HG02973 (cell line): ENCODE measurements around the gene SMIM41.
"Not testable (repeated sequence)": the region's sequence is repeated elsewhere in the genome, so short reads cannot be mapped to it uniquely, and the experiment has no call there.

Experiments
- ATAC-seq: cut with Tn5 transposase; IDR thresholded peaks from one replicate; pipeline ENCODE4 v1.9.1; 2021; ENCODE audit warnings: moderate library complexity; ENCODE audit not compliant: unreplicated experiment

SMIM41 gene

DNA sequence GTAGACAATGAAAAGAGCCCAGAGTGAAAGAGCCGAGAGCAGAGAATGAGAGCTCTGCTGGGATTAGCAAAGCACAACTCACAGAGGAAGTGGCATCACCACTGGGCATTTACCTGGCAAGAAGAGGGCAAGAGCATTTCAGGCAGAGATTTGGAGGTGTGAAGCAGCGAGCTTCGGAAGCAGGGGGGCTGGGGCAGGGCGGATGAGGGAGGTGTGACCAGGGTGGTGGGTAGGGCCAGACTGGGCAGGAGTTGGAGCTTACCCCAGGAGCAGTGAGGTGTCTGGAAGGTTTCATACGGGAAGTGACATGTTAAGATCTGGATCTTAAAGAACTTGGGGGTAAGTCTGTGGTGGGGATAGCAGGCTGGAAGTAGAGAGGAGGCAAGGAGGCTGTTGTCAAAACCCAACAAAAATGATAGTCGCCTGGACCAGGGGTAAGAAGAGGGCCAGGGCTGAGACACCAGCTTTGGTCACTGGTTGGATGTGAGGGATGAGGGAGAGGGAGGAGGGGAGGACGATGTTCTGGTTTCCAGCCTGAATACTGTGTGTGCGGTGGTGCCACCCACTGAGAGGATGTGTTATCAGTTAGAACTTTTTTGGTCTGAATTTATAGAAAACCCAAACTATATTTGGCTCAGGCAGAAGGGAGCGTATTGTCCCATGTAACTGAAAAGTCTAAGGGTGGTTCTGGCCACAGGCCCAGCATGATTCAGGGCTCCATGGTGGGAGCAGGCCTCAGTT is 5.2 kb downstream of the SMIM41 start:
- no peak for ATAC-seq

DNA sequence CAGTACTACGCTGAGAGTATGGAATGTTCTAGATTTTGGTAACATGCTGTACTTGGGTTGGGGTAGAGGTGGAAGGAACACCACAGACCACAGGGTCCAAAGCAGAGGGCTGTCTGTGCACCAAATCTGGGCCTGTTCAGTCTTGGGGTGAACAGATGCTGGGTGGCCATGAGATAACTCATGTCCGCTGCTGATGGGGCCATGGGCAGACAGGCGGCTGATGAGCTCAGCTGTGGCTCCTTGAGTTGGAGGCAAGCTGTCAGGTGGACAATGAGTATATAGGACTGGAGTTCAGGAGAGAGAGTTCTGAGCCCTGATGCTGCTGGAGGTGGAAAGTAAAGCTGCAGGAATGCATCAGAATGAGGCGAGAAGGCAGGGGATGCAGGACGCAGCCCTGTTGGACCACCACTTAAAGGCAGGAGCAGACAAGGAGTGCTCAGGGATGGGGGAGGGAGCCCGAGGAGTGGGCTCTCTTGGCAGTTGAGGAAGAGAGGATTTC is 6.2 kb downstream of the SMIM41 start:
- no peak for ATAC-seq

DNA sequence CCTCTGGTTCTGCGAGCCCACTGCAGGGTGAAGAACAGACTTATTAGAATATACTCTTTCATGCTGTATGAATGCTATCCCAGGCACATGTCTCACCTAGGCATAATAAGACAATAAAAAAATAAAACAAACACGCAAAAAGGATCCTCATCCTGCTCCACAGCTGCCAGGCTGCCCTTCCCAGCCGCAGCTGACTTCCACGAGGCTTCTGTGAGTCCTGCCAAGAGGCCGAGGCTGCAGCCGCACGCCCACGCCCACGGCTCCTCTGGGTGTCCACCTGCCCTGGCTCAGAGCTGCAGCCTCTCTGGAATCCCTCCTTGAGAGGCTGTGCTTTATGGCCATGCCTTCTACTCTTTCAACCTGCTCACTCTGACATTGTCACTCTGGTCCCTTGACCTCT is 6.9 kb downstream of the SMIM41 start:
- ATAC-seq, result no peak

DNA sequence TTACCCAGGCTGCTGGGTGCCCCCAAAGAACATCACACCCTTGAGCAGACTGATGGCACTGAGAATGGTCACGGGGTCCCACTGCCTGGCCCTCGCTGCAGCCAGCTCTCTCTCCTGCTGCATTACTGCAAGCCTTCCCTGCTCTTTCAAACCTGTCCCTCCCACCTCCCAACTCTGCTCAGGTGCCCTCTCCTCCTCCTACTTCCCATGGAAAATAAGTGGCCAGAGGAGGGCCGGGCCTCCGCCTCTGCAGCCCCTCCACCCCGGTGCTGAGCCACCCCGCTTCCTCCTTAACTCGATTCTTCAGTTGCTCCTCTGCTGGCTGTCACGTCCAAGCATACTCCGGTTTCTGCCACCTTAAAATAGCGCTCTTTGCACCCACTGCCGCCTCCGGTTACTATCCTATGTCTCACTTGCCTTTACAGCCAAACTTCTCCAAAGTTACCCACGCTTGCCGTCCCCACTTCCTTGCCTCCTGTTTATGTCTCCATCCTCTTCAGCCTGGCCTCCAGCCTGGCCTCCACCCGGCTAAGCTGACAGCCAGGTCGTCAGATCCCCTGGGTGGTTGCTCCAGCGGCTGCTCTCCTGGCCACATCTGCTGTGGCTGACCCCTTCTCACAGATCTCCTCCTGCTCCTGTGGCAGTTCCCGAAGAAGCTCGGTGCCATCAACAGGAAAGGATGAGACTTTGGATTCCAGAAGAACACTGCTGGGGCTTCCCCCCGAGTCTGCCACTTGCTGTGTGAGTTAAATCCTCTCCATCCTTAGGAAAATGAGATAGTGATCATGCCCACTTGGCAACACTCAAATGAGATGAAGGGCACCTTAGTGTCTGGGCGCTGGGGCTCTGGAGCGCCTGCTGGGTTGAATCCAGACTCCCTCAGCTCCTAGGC is 7.7 kb downstream of the SMIM41 start:
- ATAC-seq, result no peak

DNA sequence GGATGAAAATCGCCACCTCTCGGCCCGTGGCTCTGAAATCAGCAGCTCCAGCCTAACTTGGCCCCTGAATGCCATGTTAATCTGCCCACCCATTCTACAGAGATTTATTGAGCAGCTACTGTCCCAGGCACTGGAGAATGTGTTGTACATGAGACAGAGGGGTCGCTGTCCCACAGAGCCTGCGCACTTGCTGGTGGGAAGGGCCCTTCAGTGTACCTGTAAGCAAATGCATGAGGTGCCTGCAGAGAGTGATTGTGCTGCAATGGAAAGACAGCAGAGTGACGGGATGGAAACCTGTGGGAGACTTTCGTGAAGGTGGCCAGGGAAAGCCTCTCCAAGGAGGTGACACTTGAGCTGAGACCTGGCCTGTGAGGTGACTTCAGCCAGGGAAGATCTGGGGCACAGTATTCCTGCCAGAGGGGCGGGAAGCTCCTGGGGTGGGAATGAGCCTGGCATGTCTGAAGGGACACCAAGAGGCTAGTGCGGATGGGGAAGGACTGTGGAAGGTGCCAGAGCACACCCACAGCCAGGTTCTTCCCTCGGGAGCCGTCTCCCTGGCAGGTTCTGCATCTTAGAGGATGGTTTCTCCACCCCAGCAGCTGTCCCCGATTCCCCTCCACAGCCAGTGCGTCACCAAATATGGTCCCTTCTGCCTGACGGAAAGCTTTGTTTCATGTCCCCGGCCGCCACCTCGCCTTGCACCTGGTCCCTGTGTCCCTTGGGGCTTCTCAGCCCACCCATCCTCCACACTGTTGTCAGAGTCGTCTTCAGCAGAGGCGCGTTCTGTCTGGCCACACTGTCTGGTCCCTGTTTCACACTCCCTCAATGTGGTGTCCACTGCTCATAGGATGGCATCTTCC is 8.7 kb downstream of the SMIM41 start:
- ATAC-seq, result no peak

DNA sequence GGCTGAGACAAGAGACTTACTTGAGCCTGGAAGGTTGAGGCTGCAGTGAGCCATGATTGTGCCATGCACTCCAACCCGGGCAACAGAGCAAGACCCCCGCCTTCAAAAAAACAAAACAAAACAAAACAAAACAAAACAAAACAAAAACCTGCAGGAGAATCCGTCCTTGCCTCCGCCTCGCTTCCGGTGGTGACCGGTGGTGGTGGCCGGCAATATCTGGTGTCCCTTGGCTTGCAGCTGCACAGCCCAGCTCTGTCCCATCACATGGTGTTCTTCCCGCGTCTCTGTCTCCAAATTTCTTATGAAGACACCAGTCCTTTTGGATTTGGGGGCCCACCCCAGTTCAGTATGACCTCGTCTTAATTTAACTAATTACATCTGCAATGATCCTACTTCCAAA is 10.0 kb downstream of the SMIM41 start:
- no peak for ATAC-seq

DNA sequence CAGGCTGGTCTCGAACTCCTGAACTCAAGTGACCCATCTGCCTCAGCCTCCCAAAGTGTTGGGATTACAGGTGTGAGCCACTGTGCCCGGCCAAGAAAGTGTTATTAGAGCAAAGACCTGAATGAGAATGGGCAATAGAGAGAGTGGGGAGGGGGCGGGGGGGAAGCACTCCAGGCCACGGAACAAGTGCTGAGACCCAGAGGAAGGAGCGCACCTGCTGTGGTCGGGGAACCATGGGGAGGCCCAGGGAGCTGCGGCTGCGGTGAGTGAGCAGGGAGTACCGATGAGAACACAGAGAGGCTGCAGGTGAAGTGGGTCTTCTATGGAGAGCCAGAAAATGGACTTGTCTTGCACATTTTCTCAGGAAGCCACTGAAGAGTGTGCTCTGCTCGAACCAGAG is 10.8 kb downstream of the SMIM41 start:
- no peak for ATAC-seq

DNA sequence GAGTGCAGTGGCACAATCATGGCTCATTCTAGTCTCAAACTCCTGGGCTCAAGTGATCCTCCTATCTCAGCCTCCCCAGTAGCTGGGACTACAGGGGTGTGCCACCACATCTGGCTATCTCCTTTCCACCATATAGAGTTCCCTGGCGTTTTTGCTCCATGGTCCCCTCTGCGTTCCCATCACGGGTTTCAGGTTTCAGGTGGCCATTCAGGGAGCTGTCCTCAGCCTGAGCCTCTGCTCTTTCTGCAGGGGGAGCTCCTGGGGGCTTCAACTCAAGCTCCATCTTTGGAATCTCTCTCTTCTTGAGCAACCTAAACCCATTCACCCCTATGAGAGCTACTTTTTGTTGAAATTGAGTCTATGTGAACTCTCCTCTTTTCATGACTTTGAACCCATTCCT is 11.6 kb downstream of the SMIM41 start:
- no peak for ATAC-seq

DNA sequence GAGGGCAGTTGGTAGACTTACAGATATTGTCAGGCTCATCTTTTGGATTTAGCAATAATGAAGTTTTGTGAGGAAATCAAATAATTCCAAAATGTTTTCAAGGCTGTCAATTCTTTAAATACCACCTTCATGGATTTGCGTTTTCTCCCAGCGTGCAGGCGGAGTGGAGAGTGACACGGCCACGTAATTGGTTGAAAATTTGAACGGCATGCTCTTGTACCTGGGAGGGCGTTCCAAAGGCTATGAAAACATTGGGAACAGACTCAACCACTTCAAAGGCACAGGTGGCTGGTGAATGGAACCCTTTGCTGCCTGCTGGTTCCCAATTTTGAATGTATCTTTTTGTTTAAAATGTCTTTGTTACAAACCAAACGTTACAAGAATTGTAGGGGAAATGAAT is 12.4 kb downstream of the SMIM41 start:
- no peak for ATAC-seq

DNA sequence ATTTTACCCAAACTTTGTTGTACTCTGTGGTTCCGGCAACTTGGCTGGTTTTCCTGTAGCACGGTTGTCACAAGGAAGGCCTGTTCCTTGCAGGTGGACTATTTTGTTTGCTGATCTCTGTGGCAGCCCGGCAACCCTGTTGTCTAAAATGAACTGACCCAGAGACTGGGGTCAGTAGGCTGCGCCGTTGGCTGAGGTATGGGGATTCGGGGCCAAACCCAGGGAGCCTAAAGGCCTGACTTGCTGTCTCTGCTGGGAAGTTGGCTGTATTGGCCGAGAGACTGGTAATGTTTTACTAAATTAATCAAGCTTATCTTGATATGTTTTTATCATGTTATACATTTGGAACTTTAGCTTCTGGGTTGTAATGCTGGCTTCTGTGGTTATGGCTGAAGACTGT is 13.8 kb downstream of the SMIM41 start:
- ATAC-seq, result no peak

DNA sequence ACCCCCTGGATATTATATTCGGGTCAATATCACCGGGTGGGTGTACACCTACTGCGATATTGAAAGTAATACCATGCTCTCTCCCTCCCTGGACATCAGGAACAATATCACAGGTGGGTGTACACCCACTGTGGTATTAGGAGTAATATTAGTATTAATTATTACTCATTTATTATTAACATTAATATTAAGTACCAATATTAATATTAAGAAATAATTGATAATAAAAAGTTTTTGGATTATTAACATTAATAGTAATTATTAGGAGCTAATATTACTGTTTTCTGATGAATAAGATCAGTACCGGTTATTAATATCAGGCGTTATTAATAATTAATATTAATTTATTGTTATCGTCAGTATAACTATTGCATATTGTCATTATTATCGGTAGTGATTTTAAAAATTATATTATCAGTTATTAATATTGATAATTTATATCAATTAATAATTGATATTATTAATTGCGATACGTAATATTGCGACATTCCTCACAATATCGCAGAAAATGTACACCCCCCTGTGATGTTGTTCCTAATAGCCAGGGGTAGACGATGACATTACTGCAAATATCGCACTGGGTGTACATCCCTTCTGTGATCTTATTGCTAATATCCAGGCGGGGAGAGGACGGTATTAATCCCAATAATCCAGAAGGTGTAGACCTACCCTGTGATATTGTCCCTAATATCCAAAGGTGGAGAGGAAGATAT is 17.0 kb downstream of the SMIM41 start:
- ATAC-seq, result no peak

DNA sequence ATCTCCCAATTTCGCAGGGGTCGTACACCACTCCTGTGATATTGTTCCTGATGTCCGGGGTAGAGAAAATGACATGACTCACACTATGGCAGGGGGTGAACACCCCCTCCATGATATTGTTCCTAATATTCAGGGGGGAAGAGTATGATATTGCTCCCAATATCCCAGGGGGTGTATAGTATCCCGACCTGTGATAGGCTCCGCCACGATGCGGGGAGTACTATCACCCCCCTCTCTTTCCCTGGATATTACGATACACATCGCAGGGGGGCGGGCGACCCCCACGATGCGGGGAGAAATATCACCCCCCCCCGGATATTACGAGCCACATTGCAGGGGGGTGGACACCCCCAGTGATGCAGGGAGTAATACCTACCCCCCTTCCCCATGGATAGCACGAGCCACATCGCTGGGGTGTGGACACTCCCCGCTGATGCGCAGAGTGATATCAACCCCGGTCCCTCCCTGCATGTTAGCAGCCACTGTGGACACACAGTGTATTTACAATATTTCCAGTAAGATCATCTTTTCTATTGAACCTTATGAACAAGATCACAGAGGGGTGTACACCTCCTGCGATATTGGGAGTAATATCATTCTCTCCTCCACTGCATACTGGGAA is 17.7 kb downstream of the SMIM41 start:
- no peak for ATAC-seq

DNA sequence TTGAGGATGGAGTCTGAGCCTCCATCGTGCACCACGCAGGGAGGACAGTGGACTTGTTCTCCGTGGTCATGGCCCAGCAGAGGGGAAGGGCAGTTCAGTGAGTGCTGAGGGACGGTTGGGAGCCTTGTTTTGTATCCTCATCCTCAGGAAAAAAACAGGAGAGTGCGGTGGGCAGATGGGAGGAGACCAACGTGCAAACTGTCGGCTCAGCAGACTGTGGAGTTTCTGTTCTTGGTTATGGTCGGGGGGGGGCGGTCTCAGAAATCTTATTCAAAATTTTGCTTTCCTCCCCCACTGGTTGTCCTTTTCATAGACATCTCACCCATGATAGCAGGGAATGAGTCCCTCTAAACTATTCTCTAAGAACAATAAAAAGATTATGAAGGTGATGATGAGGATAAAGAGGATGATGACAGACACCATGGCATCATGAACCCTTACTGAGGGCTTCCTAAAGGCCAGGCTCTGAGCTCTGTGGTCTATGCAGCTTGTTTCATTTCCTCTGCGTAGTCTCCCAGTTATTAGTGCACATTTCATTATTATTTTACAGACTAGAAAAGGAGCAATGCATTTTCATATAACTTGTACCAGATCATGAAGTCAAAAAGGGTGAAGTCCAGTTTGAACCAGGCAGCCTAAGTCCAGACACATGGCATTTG is 25.1 kb downstream of the SMIM41 start:
- not testable (repeated sequence) for ATAC-seq

DNA sequence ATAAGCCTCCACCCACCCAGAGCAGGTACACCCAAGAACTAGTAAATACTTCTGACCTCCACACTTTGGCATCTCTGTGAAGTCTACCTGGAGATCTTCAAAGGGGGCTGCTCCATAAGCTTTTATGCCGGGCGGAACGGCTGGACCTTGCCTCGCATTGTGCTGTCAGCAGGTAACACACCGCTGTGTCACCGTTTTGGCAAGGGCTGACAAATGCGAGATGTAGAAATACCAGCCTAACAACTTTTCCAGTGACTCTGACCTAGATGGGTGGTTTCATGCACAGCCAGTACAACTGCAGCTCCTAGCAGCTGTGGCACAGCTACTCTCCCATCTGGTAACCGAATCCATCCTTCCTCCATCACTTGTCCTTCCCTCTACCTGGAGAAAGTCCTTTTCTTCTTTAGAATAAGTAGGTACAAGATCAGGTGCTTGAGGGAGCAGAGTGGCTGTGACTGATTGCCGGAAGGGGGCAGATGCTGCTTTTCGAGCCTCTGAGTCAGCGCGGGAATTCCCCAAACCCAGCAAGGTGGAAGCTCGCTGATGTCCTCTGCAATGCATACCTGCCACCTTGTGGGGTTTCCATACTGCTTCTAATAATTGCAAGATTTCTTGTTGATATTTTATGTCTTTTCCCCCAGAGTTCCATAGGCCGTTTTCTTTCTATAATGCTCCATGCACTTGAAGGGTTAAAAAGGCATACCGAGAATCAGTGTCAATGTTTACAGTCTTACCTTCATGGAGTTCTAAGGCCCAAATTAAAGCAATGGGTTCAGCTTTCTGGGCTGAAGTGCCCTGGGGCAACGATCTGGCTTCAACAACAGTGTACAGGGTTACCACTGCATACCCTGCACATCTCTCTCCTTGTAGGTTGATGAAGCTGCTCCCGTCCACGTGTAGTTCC is 37.0 kb downstream of the SMIM41 start:
- not testable (repeated sequence) for ATAC-seq

DNA sequence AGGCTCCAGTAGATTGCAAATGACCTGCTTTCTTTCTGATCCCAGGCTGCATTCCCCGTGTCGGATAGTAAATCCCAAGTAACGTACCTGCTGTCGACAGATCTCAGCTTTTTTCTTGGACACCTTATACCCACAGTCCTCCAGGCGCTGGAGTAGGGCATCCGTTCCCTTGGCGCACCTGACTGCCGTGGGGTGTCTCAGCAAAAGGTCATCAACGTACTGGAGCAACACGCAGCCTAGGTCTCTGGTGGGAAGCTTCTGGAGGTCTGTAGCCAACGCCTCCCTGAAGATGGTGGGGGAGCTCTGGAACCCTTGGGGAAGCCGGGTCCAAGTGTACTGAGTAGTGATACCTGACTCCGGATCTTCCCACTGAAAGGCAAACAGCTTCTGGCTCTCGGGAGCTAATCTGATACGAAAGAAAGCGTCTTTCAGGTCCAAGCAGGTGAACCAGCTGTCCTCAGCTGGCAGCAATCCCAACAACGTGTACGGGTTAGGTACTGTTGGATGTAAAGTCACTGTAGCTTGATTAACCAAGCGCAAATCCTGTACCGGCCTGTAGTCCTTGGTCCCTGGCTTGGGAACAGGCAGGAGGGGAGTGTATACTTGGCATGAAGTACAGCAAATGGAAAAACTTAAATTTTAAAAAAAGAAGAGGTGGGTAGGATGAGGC is 38.4 kb downstream of the SMIM41 start:
- ATAC-seq, result peak; percentile 23

DNA sequence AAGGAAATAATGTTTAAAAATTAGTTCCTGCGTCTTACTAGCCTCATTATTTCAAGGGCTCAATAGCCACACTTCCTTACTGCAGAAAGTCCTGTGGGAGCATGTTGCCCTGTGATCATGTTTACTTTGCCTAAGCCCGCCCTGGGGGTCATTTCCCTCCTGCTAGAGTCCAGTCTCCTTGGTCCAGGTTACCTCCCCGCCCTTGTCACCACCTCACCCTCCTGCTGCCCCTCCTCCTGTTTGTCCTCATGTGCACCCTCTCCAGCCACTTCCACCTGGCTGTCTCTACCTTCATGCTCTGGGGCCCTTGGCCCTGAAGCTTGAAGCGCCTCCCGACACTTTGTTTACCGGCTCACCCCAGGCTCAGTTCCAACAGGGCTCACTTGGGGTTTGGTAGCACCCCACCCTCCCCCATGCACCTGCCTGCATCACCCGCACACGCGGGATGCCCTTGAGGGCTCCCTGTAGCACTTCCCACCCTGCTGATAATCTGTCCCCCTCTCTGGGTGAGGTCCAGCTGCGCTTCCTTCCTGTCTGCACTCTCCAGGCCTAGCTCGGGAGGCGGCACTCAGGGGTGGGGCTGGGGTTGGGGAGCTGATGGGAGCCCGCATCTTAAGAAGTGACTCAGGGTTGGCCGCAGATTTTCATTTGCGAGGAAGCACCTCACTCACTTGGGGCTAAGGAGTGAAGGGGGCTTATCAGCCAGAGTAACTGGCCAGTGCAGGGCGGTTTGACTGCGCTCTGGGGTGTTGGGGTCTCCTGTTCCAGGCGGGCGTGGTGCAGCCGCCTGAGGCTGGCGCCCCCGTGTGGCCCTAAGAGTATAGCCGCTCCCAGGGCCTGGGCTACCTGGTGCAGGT is 40.1 kb downstream of the SMIM41 start:
- ATAC-seq, result no peak
